ENCODE results near the gene FES. TPM values are rescaled to one million over a fixed set of nuclear protein-coding genes. Genes with fewer than 3 reads are reported as not detected.
A peak's percentile ranks its signal among the peaks of the same experiment; 100 is the strongest.

Gene FES
- polyA plus RNA-seq, 2 of the 4 experiments (the other 2 are of a cell fraction): 0.39 to 0.50 TPM

GRCh38 chr15:90934949-90935751 is 50.8 kb downstream of the FES start, which contains the start of gene UNC45A (continued):
- peak; percentile 55 for TF ChIP-seq MAX (IDR thresholded peaks at IDR 0.05)
- no peak for TF ChIP-seq HEYL (CRISPR knock-in tag; IDR thresholded peaks at IDR 0.05)
- peak; percentile 45; the same call in 1 of the 2 replicates for TF ChIP-seq MYC (IDR thresholded peaks at IDR 0.05; ENCODE audit: borderline replicate concordance, low read length)
- no peak for TF ChIP-seq NPAS2 (CRISPR knock-in tag; IDR thresholded peaks at IDR 0.05; ENCODE audit: borderline replicate concordance)
- no peak for TF ChIP-seq ZFP36 (IDR thresholded peaks at IDR 0.05; ENCODE audit: borderline replicate concordance, partially characterized antibody)
- no peak for TF ChIP-seq CHD2 (IDR thresholded peaks at IDR 0.05; ENCODE audit: low read length, partially characterized antibody)
- TF ChIP-seq EHMT2 (IDR thresholded peaks at IDR 0.05; ENCODE audit: low read depth): no peak
- TF ChIP-seq, protein P1, sequence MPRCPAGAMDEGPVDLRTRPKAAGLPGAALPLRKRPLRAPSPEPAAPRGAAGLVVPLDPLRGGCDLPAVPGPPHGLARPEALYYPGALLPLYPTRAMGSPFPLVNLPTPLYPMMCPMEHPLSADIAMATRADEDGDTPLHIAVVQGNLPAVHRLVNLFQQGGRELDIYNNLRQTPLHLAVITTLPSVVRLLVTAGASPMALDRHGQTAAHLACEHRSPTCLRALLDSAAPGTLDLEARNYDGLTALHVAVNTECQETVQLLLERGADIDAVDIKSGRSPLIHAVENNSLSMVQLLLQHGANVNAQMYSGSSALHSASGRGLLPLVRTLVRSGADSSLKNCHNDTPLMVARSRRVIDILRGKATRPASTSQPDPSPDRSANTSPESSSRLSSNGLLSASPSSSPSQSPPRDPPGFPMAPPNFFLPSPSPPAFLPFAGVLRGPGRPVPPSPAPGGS (IDR thresholded peaks at IDR 0.05): peak; percentile 58; the same call in 1 of the 3 replicates
- TF ChIP-seq ZC3H11A (IDR thresholded peaks at IDR 0.05): no peak

- H3K4me1 ChIP-seq: peaks cover 19% of the 10 kb centered on the region
- ChIA-PET POLR2A (no interaction called here), CTCF (interaction anchor here (0.5 to 16.4 kb wide), 6 partner anchors 14 to 469 kb away, joined by 3 to 536 read pairs (median 8); partner anchors contain the start of genes MAN2A2 and RCCD1)
- no peak for ATAC-seq
- peak overlapping the region; percentile 94 for H3K4me2 ChIP-seq
- H3K27ac ChIP-seq: no peak overlapping the region
- TF ChIP-seq NR3C1 (IDR thresholded peaks at IDR 0.05): no peak
- TF ChIP-seq ZSCAN20 (CRISPR knock-in tag; IDR thresholded peaks at IDR 0.05): no peak
- TF ChIP-seq EHMT2 (IDR thresholded peaks at IDR 0.05; ENCODE audit: low read depth): no peak
- TF ChIP-seq MAFK (IDR thresholded peaks at IDR 0.05; ENCODE audit: partially characterized antibody): no peak
- TF ChIP-seq, protein P2, sequence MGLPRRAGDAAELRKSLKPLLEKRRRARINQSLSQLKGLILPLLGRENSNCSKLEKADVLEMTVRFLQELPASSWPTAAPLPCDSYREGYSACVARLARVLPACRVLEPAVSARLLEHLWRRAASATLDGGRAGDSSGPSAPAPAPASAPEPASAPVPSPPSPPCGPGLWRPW (IDR thresholded peaks at IDR 0.05): no peak
- no peak for TF ChIP-seq RCOR1 (IDR thresholded peaks at IDR 0.05; ENCODE audit: low read depth, low read length)
- no peak for TF ChIP-seq HEYL (CRISPR knock-in tag; IDR thresholded peaks at IDR 0.05)
- TF ChIP-seq SREBF2 (IDR thresholded peaks at IDR 0.05): no peak
- no peak for TF ChIP-seq RAD21 (conservative IDR thresholded peaks at IDR 0.05 in 1 of 2, IDR thresholded peaks at IDR 0.05 in 1 of 2)
- TF ChIP-seq EP300 (IDR thresholded peaks at IDR 0.05): no peak
- TF ChIP-seq HMGXB4 (CRISPR knock-in tag; IDR thresholded peaks at IDR 0.05; ENCODE audit: borderline replicate concordance): no peak
- no peak for TF ChIP-seq TFCP2L1 (CRISPR knock-in tag; IDR thresholded peaks at IDR 0.05)
- TF ChIP-seq KDM5A (IDR thresholded peaks at IDR 0.05): no peak
- TF ChIP-seq HDAC2 (IDR thresholded peaks at IDR 0.05): no peak
- TF ChIP-seq ESRRA (IDR thresholded peaks at IDR 0.05; ENCODE audit: borderline replicate concordance, low read length): no peak
- DNase-seq (ENCODE audit: low read depth in 1 of 2, low spot score in 1 of 2): no peak
- no peaks in the 10 kb centered on the region for H3K9me3 ChIP-seq
- no peak overlapping the region for H3K4me3 ChIP-seq
- 78% methylated on average over 1 of the region's 1 CpG for WGBS (ENCODE audit: missing lambda C conversion rate)
- no peak for FAIRE-seq
Measured at GRCh38 chr15:90936823-90937222, 52.5 kb downstream of the FES start.
